Liver (tissue), 9 donors: ENCODE results near the gene TLR4. TPM values are rescaled to one million over a fixed set of nuclear protein-coding genes. Genes with fewer than 3 reads are reported as not detected.

ENCODE experiments used
- DNase-seq: peaks from one replicate; pipeline ENCODE4 v3.0.0-alpha.2; 2017; ENCODE audit warnings: low spot score
- H3K27ac ChIP-seq, 2 donors: one replicate each; pipeline ENCODE4 v1.7.0; 2013; ENCODE audit warnings: inconsistent platforms in 2 of 2, low read length in 2 of 2, control low read depth in 1 of 2, low read depth in 1 of 2, mild to moderate bottlenecking in 1 of 2
- H3K27me3 ChIP-seq, 4 donors: one replicate each; pipeline versions ENCODE4 v1.6.1 to v1.7.0; 2013; ENCODE audit warnings: low read length in 3 of 4, inconsistent platforms in 1 of 4, mild to moderate bottlenecking in 1 of 4, moderate library complexity in 1 of 4; ENCODE audit not compliant: control insufficient read depth in 4 of 4, insufficient read depth in 4 of 4
- H3K36me3 ChIP-seq, 4 donors: one replicate each; pipeline versions ENCODE4 v1.6.1 to v1.7.0; 2013; ENCODE audit warnings: low read length in 3 of 4, mild to moderate bottlenecking in 3 of 4, low read depth in 1 of 4, moderate library complexity in 1 of 4; ENCODE audit not compliant: control insufficient read depth in 4 of 4, insufficient read depth in 3 of 4
- H3K4me1 ChIP-seq, 4 donors: one replicate each; pipeline versions ENCODE4 v1.6.1 to v1.7.0; 2013; ENCODE audit warnings: low read length in 3 of 4, mild to moderate bottlenecking in 3 of 4, moderate library complexity in 1 of 4; ENCODE audit not compliant: control insufficient read depth in 4 of 4, insufficient read depth in 4 of 4
- H3K4me3 ChIP-seq, 3 donors: one replicate each; pipeline versions ENCODE4 v1.6.1 to v1.7.0; 2013; ENCODE audit warnings: low read length in 3 of 3, control low read depth in 1 of 3, low read depth in 1 of 3, mild to moderate bottlenecking in 1 of 3
- H3K9ac ChIP-seq, 2 donors: one replicate each; pipeline ENCODE4 v1.7.0; 2013; ENCODE audit warnings: low read length in 2 of 2, mild to moderate bottlenecking in 2 of 2, moderate library complexity in 2 of 2, control low read depth in 1 of 2, low read depth in 1 of 2
- H3K9me3 ChIP-seq, 4 donors: one replicate each; pipeline versions ENCODE4 v1.6.1 to v1.7.0; 2013; ENCODE audit warnings: low read length in 3 of 4; ENCODE audit not compliant: control insufficient read depth in 4 of 4
- CTCF ChIP-seq: fragments of 150-350 bp; IDR thresholded peaks from 2 replicates; pipeline ENCODE4 v1.5.1; 2017; ENCODE audit warnings: improper control_type of control experiment, low read depth, low read length; ENCODE audit not compliant: missing input control
- EGR1 ChIP-seq, 2 donors: IDR thresholded peaks; 2 replicates each; pipeline ENCODE4 v1.6.1; 2016 to 2018; ENCODE audit warnings: antibody characterized with exemption in 2 of 2, low read depth in 2 of 2
- FOXA1 ChIP-seq: IDR thresholded peaks from 2 replicates; pipeline ENCODE4 v1.6.1; 2016; ENCODE audit warnings: antibody characterized with exemption
- FOXA2 ChIP-seq: IDR thresholded peaks from 2 replicates; pipeline ENCODE4 v1.6.1; 2016; ENCODE audit warnings: antibody characterized with exemption
- GABPA ChIP-seq, 2 donors: IDR thresholded peaks in 1 of 2; conservative IDR thresholded peaks in 1 of 2; 2 replicates each; pipeline ENCODE4 v1.6.1; 2016; ENCODE audit warnings: antibody characterized with exemption in 2 of 2, mild to moderate bottlenecking in 1 of 2, moderate library complexity in 1 of 2
- HNF4A ChIP-seq, 2 donors: conservative IDR thresholded peaks; 2 replicates each; pipeline ENCODE4 v1.6.1; 2016; ENCODE audit warnings: antibody characterized with exemption in 2 of 2, mild to moderate bottlenecking in 2 of 2
- JUND ChIP-seq, 2 donors: IDR thresholded peaks; 2 replicates each; pipeline ENCODE4 v1.6.1; 2016; ENCODE audit warnings: antibody characterized with exemption in 2 of 2
- MAX ChIP-seq: IDR thresholded peaks from 2 replicates; pipeline ENCODE4 v1.6.1; 2016; ENCODE audit warnings: antibody characterized with exemption
- NR2F2 ChIP-seq: IDR thresholded peaks from 2 replicates; pipeline ENCODE4 v1.6.1; 2016; ENCODE audit warnings: antibody characterized with exemption
- RAD21 ChIP-seq, 2 donors: IDR thresholded peaks; 2 replicates each; pipeline ENCODE4 v1.6.1; 2016; ENCODE audit warnings: antibody characterized with exemption in 2 of 2, mild to moderate bottlenecking in 2 of 2
- REST ChIP-seq: IDR thresholded peaks from 2 replicates; pipeline ENCODE4 v1.6.1; 2016; ENCODE audit warnings: antibody characterized with exemption, mild to moderate bottlenecking
- RXRA ChIP-seq, 2 donors: IDR thresholded peaks; 2 replicates each; pipeline ENCODE4 v1.6.1; 2017 to 2018; ENCODE audit warnings: antibody characterized with exemption in 2 of 2, mild to moderate bottlenecking in 1 of 2
- TAF1 ChIP-seq: conservative IDR thresholded peaks from 2 replicates; pipeline ENCODE4 v1.6.1; 2016; ENCODE audit warnings: antibody characterized with exemption, mild to moderate bottlenecking
- WGBS: extraction: QIAGEN DNeasy Blood & Tissue Kit; methylation state at CpG from one replicate; pipeline ENCODE4 v1.1.7; 2013; 5-methylcytosine and 5-hydroxymethylcytosine counted together
- polyA plus RNA-seq, 2 donors: library from polyadenylated mRNA; stranded (reverse) in 1 of 2; unstranded in 1 of 2; fragments of 200-250 nt in 1 of 2; fragments of >200 nt in 1 of 2; fragmentation: Nextera tagmentation in 1 of 2; extraction: Ambion mirVana in 1 of 2; gene quantifications; one replicate each; pipeline versions ENCODE4 v1.2.1 to v1.2.3, GENCODE V29; 2013 to 2015
- total RNA-seq, 2 donors: library from RNA; depleted of rRNA; stranded (reverse); fragments of >200 nt; gene quantifications; one replicate each; pipeline ENCODE4 v1.2.3, GENCODE V29; 2014
- donor health status: healthy.
- donor health status: healthy.
- donor health status: healthy.
- donor health status: healthy.
- donor health status: healthy.

Gene TLR4
- total and polyA plus RNA-seq, 4 donors = 5.4 to 23.3 (median 10.0) TPM

- Histone ChIP-seq H3K27ac (no peak overlapping the region), H3K9me3 (no peaks in the 10 kb centered on the region)
Observed at GRCh38 chr9:117734523-117735314, 30.5 kb downstream of the TLR4 start.

GRCh38 chr9:117737721-117738226 is 33.6 kb downstream of the TLR4 start:
- Histone ChIP-seq H3K9ac (no peak overlapping the region), H3K9me3 (no peaks in the 10 kb centered on the region), H3K27ac (no peak overlapping the region), H3K4me3 (no peak overlapping the region), H3K4me1 (no peaks in the 10 kb centered on the region), H3K27me3 (no peaks in the 10 kb centered on the region), H3K36me3 (no peaks in the 10 kb centered on the region)
- TF ChIP-seq FOXA1 (no peak), CTCF (no peak), TAF1 (no peak), HNF4A (conservative IDR thresholded peaks at IDR 0.05) (no peak), MAX (no peak), REST (no peak), EGR1 (IDR thresholded peaks at IDR 0.05; ENCODE audit: low read depth in 2 of 2) (no peak), RAD21 (IDR thresholded peaks at IDR 0.05) (no peak), NR2F2 (no peak)
- no peak for DNase-seq
- 82% methylated on average over 7 of the region's 7 CpGs for WGBS

More at GRCh38 chr9:117734523-117735314, 30.5 kb downstream of the TLR4 start:
- H3K4me1 ChIP-seq = no peaks in the 10 kb centered on the region
- H3K27me3 ChIP-seq = no peaks in the 10 kb centered on the region
- no peak overlapping the region for H3K4me3 ChIP-seq
- no peak overlapping the region for H3K9ac ChIP-seq
- WGBS = 75% methylated on average over 2 of the region's 2 CpGs
- TF ChIP-seq FOXA1 = no peak
- TF ChIP-seq NR2F2 = peak; percentile 82
- no peak for DNase-seq
- no peaks in the 10 kb centered on the region for H3K36me3 ChIP-seq

- Histone ChIP-seq H3K4me1 (no peaks in the 10 kb centered on the region), H3K36me3 (no peaks in the 10 kb centered on the region)
- DNase-seq = no peak
Observed at GRCh38 chr9:117739206-117739605, 35.0 kb downstream of the TLR4 start.

More at GRCh38 chr9:117739206-117739605, 35.0 kb downstream of the TLR4 start:
- H3K27ac ChIP-seq = no peak overlapping the region
- no peaks in the 10 kb centered on the region for H3K27me3 ChIP-seq
- H3K4me3 ChIP-seq = no peak overlapping the region
- H3K9ac ChIP-seq = no peak overlapping the region
- no peaks in the 10 kb centered on the region for H3K9me3 ChIP-seq
- no peak for TF ChIP-seq JUND (IDR thresholded peaks at IDR 0.05)
- peak in 1 of 2 donors; percentile 30 for TF ChIP-seq RXRA (IDR thresholded peaks at IDR 0.05)
- no peak for TF ChIP-seq FOXA2
- no peak for TF ChIP-seq GABPA (IDR thresholded peaks at IDR 0.05 in 1 of 2, conservative IDR thresholded peaks at IDR 0.05 in 1 of 2)
- 85% methylated on average over 10 of the region's 10 CpGs for WGBS
